NK-92 (cell line): ENCODE results near the gene SLC9A4.

Experiments used
- DNase-seq: peaks from one replicate; lab custom pipeline; 2025; ENCODE audit not compliant: unreplicated experiment; lab: John Stamatoyannopoulos, UW

Gene SLC9A4

GRCh38 chr2:102453501-102453900, 19.5 kb upstream of the SLC9A4 start:
- DNase-seq: no peak

- no peak for DNase-seq
Measured at GRCh38 chr2:102455061-102455670, 17.9 kb upstream of the SLC9A4 start.

GRCh38 chr2:102460467-102460866, 12.6 kb upstream of the SLC9A4 start:
- no peak for DNase-seq

- DNase-seq: no peak
Measured at GRCh38 chr2:102461188-102461587, 11.8 kb upstream of the SLC9A4 start.

GRCh38 chr2:102463160-102463559, 9.9 kb upstream of the SLC9A4 start:
- DNase-seq: no peak

GRCh38 chr2:102470168-102470567, 2.9 kb upstream of the SLC9A4 start:
- no peak for DNase-seq

GRCh38 chr2:102473631-102474030, 605 bp downstream of the SLC9A4 start:
- DNase-seq: no peak

- DNase-seq: no peak
Measured at GRCh38 chr2:102474785-102475184, 1.8 kb downstream of the SLC9A4 start.

- DNase-seq: no peak
Measured at GRCh38 chr2:102478686-102479470, 5.9 kb downstream of the SLC9A4 start.

GRCh38 chr2:102480285-102481195, 7.5 kb downstream of the SLC9A4 start:
- DNase-seq: no peak

GRCh38 chr2:102481931-102482330, 8.9 kb downstream of the SLC9A4 start:
- no peak for DNase-seq

- DNase-seq: no peak
Measured at GRCh38 chr2:102483086-102483485, 10.1 kb downstream of the SLC9A4 start.

GRCh38 chr2:102484310-102485061, 11.5 kb downstream of the SLC9A4 start:
- DNase-seq: no peak

GRCh38 chr2:102485147-102485785, 12.2 kb downstream of the SLC9A4 start:
- no peak for DNase-seq

GRCh38 chr2:102486941-102487702, 14.1 kb downstream of the SLC9A4 start:
- DNase-seq: no peak

- DNase-seq: no peak
Measured at GRCh38 chr2:102487761-102488462, 14.9 kb downstream of the SLC9A4 start.

- no peak for DNase-seq
Measured at GRCh38 chr2:102489646-102490045, 16.6 kb downstream of the SLC9A4 start.

- no peak for DNase-seq
Measured at GRCh38 chr2:102492006-102492405, 19.0 kb downstream of the SLC9A4 start.

- no peak for DNase-seq
Measured at GRCh38 chr2:102494570-102494969, 21.5 kb downstream of the SLC9A4 start.
